GM18505 (cell line): Measurements from ENCODE around the gene CECR2.

ENCODE experiments used
- ATAC-seq: cut with Tn5 transposase; IDR thresholded peaks from one replicate; pipeline ENCODE4 v1.9.1; 2021; ENCODE audit not compliant: unreplicated experiment
- POLR2A ChIP-seq: IDR thresholded peaks from 4 replicates; pipeline ENCODE4 v1.6.1; 2011; ENCODE audit warnings: borderline replicate concordance; ENCODE audit not compliant: insufficient read depth, insufficient read length; ENCODE audit errors: extremely low read depth

The CECR2 gene

GRCh38 chr22:17570851-17571631 is 201.8 kb downstream of the CECR2 start:
- TF ChIP-seq POLR2A: no peak
- no peak for ATAC-seq

DNA sequence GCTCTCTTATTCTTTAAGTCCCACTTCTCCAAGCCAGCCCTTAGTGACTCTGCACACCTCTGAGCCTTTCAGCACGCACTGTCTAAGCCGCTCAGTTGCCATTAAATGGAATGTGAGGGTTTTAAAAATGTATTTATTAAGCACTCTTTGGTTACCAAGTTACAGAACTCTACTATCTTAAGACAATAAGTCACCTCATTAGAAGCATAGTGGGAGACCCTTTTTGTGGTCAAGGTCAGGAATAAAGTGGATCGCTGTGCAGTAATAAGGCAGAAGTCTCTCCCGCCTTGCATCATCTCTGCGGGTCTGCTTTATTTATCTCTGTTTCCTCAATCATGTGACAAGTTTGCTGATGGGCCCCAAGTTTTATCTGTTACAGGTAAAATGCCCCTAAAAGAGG is 205.9 kb downstream of the CECR2 start:
- no peak for TF ChIP-seq POLR2A

DNA sequence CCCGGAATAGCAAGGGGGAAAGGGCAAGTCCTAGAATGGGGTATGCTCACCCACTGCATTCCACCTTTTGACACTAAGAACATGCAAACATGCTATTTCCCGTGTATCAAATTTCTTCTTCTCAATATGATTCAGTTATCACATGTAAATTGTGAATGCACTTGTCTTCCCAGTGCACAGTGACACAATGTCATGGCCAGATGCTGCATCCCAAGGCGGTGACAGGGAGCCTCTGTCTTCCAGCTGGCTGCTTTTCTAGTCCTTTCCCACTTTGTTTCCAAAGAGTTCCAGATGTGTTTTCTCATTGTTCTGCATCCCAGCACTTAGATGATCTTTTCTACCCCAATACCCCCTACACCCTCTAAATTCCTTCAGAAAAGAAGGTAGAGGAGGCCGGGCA is 206.4 kb downstream of the CECR2 start:
- no peak for ATAC-seq
- no peak for TF ChIP-seq POLR2A

More for the DNA sequence above, 205.9 kb downstream of the CECR2 start:
- ATAC-seq: no peak

- TF ChIP-seq POLR2A: no peak
- no peak for ATAC-seq
Observed at GRCh38 chr22:17576470-17576869, 207.2 kb downstream of the CECR2 start.

GRCh38 chr22:17578136-17578754 is 209.0 kb downstream of the CECR2 start:
- ATAC-seq: no peak

DNA sequence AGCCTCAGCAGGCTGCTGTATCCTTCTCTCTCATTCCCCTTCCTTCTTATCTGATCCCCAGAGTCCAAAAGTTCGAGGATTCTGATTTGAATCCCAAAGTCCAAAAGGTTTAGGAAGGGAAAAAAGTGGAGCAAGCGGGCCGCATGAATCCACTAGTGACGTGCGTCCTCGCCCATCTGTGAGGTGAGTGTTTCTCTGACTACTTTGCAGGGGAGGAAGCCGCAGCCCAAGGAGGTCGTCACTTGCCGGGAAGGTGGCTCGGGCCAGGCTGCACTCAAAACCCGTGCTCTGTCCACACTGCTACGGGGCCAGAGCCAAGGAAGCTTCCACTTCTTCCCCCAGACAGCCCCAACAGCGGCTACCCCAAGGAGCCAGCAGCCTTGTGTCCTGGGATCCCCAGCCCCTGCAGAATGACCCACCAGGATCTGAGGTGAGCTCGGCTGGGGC is 210.3 kb downstream of the CECR2 start:
- TF ChIP-seq POLR2A: no peak
- ATAC-seq: no peak

More at GRCh38 chr22:17578136-17578754, 209.0 kb downstream of the CECR2 start:
- TF ChIP-seq POLR2A: no peak

- no peak for TF ChIP-seq POLR2A
- ATAC-seq: no peak
Observed at GRCh38 chr22:17580441-17581031, 211.3 kb downstream of the CECR2 start.

DNA sequence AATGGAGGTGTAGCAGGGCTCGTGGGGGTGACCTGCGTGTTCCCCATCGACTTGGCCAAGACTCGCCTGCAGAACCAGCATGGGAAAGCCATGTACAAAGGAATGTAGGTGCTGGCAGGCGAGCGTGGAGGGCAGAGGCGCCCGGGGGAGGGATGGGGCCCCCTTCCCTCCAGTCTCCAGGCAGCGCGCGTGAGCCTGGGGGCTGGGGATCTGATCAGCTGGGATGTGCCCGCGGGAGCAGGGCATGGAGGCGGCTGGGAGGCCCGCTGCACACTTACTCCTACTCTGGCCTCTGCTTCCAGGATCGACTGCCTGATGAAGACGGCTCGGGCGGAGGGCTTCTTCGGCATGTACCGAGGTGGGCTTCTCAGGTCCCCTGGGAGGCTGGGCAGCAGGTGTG is 211.8 kb downstream of the CECR2 start:
- ATAC-seq: no peak
- no peak for TF ChIP-seq POLR2A

- no peak for TF ChIP-seq POLR2A
- no peak for ATAC-seq
Observed at GRCh38 chr22:17581631-17582030, 212.4 kb downstream of the CECR2 start.

DNA sequence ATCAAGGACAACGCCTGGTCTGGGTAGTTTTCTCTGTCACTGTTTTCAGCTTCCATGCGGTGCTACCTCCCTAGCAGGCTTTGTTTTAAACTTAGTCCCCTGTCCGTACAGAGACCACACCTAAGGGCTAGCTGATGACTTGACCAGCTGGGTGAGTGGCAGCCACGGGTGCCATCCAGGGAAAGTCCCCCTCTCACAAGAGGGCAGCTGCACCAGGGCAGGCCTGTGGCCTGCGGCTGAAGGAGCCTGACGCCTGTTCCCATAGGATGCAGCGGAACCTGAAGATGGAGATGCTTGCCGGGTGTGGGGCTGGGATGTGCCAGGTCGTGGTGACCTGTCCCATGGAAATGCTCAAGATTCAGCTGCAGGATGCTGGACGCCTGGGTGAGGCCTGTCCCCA is 213.9 kb downstream of the CECR2 start:
- no peak for TF ChIP-seq POLR2A
- no peak for ATAC-seq

DNA sequence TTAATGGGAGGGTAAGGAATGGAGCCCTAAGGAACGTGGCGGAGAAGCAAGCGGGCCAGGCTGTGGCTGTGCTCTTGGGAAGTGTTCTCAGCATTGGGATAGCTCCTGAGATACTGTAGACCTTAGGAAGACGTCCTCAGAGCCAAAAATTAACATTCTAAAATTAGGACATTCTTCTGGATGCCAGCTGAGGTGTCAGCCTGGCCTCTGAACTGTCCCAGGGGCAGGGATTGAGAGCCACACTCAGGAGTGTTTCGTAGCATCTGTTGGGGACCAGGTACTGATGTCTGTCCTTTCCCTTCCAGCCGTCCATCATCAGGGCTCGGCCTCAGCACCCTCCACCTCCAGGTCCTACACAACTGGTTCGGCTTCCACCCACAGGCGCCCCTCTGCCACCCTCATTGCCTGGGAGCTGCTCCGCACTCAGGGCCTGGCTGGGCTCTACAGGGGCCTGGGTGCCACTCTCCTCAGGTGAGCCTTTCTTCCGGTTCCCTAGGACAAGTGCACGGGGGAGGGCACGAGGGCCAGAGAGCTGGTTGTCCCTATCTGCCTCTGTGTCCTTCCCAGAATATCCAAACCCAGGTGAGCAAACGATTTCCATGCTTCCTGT is 217.7 kb downstream of the CECR2 start:
- no peak for TF ChIP-seq POLR2A
- no peak for ATAC-seq

GRCh38 chr22:17587629-17588028 is 218.4 kb downstream of the CECR2 start:
- ATAC-seq: no peak
- no peak for TF ChIP-seq POLR2A

DNA sequence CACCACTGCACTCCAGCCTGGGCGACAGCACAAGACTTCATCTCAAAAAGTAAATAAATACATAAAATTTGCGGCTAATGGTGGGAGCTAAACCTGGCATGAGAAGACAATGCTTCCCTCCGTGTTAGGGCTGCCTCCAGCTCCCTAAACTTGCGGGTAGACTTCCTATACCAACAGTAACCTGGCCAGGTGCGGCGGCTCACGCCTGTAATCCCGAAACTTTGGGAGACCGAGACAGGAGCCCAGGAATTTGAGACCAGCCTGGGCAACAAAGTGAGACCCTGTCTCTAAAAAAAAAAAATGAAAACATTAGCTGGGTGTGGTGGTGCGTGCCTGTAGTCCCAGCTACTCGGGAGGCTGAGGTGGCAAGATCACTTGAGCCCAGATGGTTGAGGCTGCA is 219.3 kb downstream of the CECR2 start:
- no peak for ATAC-seq
- TF ChIP-seq POLR2A: no peak
